ENCODE results near the gene TNFAIP2. TPM values are rescaled to one million over a fixed set of nuclear protein-coding genes. Genes with fewer than 3 reads are reported as not detected.

TNFAIP2 gene
- total and polyA plus RNA-seq, 2 of the 4 experiments (the other 2 are of a cell fraction): 6.3 to 9.6 TPM

- Histone ChIP-seq H3K27ac (ENCODE audit: insufficient read depth, low read length) (no peak overlapping the region), H2AK9ac (replicated peaks; ENCODE audit: low read depth, low read length, poor library complexity) (peak overlapping the region; percentile 74), H3K4me2 (ENCODE audit: low read depth, low read length) (no peak overlapping the region), H4K8ac (ENCODE audit: low read depth in 2 of 2, low read length in 2 of 2) (no peak overlapping the region), H2BK15ac (ENCODE audit: low read depth, low read length) (peak overlapping the region; percentile 47; the same call in 1 of the 3 replicates), H3K4me3 (ENCODE audit: insufficient read depth, low read depth, low read length) (no peak overlapping the region), H3K14ac (replicated peaks; ENCODE audit: low read depth, low read length) (no peak overlapping the region), H3K27me3 (ENCODE audit: control insufficient read depth, insufficient read depth, low read length) (no peaks in the 10 kb centered on the region), H4K20me1 (ENCODE audit: insufficient read depth, low read length) (peaks cover 3% of the 10 kb centered on the region; the same call in 1 of the 2 replicates), H3K56ac (ENCODE audit: extremely low read depth, insufficient read depth, low read length) (no peak overlapping the region), H2BK5ac (ENCODE audit: low read depth, low read length, poor library complexity, severe bottlenecking) (no peak overlapping the region), H3K9ac (ENCODE audit: low read depth, low read length) (no peak overlapping the region), H2AFZ (replicated peaks; ENCODE audit: low read length, poor library complexity) (peak overlapping the region; percentile 33), H2BK120ac (ENCODE audit: low read depth, low read length) (no peak overlapping the region), H2BK20ac (ENCODE audit: low read depth, low read length) (no peak overlapping the region), H3K18ac (ENCODE audit: low read depth, low read length) (no peak overlapping the region), H3K36me3 (ENCODE audit: control insufficient read depth, insufficient read depth, low read length) (no peaks in the 10 kb centered on the region), H4K5ac (ENCODE audit: low read depth, low read length) (no peak overlapping the region), H3K9me3 (ENCODE audit: control insufficient read depth, insufficient read depth, low read length) (no peaks in the 10 kb centered on the region), H3K4me1 (ENCODE audit: control insufficient read depth, insufficient read depth, low read length) (peaks cover 19% of the 10 kb centered on the region), H3K23ac (ENCODE audit: low read depth, low read length) (no peak overlapping the region), H3K79me1 (ENCODE audit: low read depth in 1 of 2, low read length in 2 of 2) (no peaks in the 10 kb centered on the region; a peak in 1 of 4 replicates), H3K9me1 (ENCODE audit: insufficient read depth, low read length) (peaks cover 13% of the 10 kb centered on the region), H2AK5ac (ENCODE audit: low read depth, low read length) (peak overlapping the region; percentile 47; the same call in 1 of the 2 replicates), H4K91ac (ENCODE audit: insufficient read depth, low read depth, low read length) (no peak overlapping the region), H3K4ac (ENCODE audit: low read depth, low read length) (peak overlapping the region; percentile 35)
- TF ChIP-seq RAD21 (IDR thresholded peaks at IDR 0.05; ENCODE audit: low read length) (no peak), MAZ (IDR thresholded peaks at IDR 0.05; ENCODE audit: borderline replicate concordance, low read depth, low read length) (no peak), RFX5 (IDR thresholded peaks at IDR 0.05; ENCODE audit: low read depth, low read length) (no peak), MXI1 (IDR thresholded peaks at IDR 0.05; ENCODE audit: borderline replicate concordance, low read depth, low read length) (no peak), FOS (IDR thresholded peaks at IDR 0.05; ENCODE audit: low read depth, low read length) (no peak), USF2 (IDR thresholded peaks at IDR 0.05; ENCODE audit: low read depth, low read length) (no peak), CTCF (conservative IDR thresholded peaks at IDR 0.05; ENCODE audit: low read depth, low read length) (no peak), CEBPB (IDR thresholded peaks at IDR 0.05; ENCODE audit: low read depth, low read length) (no peak), SMC3 (IDR thresholded peaks at IDR 0.05; ENCODE audit: low read depth, low read length) (no peak), CHD1 (IDR thresholded peaks at IDR 0.05; ENCODE audit: low read depth, low read length) (no peak)
- WGBS, 2 experiments (ENCODE audit: extremely low coverage in 2 of 2, insufficient read length in 1 of 2): 83% methylated on average over 27 of the region's 39 CpGs; no CpG with 5 or more reads in 1 of the 2 experiments
- ChIA-PET CTCF (interaction anchor here (1.4 kb wide), 1 partner anchor 28 kb away, joined by 7 read pairs; no protein-coding TSS in a partner anchor), POLR2A (ENCODE audit: unreplicated experiment) (no interaction called here)
- intact Hi-C loops (cut with micrococcal nuclease) (no loop called here), dilution Hi-C loops (cut with HindIII; ENCODE audit: low sequenced_read_pairs, unreplicated experiment) (no loop called here), in situ Hi-C loops (cut with MboI; ENCODE audit: low sequenced_read_pairs) (no loop called here)
- DNase-seq: no peak
- no peak for ATAC-seq (ENCODE audit: low read depth)
- no TSS peak for BruUV-seq (replicated peaks)
Observed at GRCh38 chr14:103132381-103133209, 9.3 kb downstream of the TNFAIP2 start.

Data from IMR-90 (cell line).